ENCODE measurements around the gene CALN1.
"Not testable (repeated sequence)": the region's sequence is repeated elsewhere in the genome, so short reads cannot be mapped to it uniquely, and the experiment has no call there.

Gene CALN1

GRCh38 chr7:71868797-71869196 is 543.3 kb downstream of the CALN1 start:
- DNase-seq (ENCODE audit: low read depth in 2 of 2), result no peak

GRCh38 chr7:71867626-71868025 is 544.5 kb downstream of the CALN1 start:
- no peak for DNase-seq (ENCODE audit: low read depth in 2 of 2)

GRCh38 chr7:71865172-71865571 is 547.0 kb downstream of the CALN1 start:
- no peak for DNase-seq (ENCODE audit: low read depth in 2 of 2)

GRCh38 chr7:71864130-71864529 is 548.0 kb downstream of the CALN1 start:
- no peak for DNase-seq (ENCODE audit: low read depth in 2 of 2)

GRCh38 chr7:71860572-71860971 is 551.6 kb downstream of the CALN1 start:
- DNase-seq (ENCODE audit: low read depth in 2 of 2), result no peak

- no peak for DNase-seq (ENCODE audit: low read depth in 2 of 2)
These were observed 554.8 kb downstream of the CALN1 start for GRCh38 chr7:71857338-71857737.

GRCh38 chr7:71854546-71855397 is 557.4 kb downstream of the CALN1 start:
- no peak for DNase-seq (ENCODE audit: low read depth in 2 of 2)

GRCh38 chr7:71851776-71852498 is 560.2 kb downstream of the CALN1 start:
- DNase-seq (ENCODE audit: low read depth in 2 of 2), result no peak

GRCh38 chr7:71846160-71846559 is 566.0 kb downstream of the CALN1 start:
- no peak for DNase-seq (ENCODE audit: low read depth in 2 of 2)

- no peak for DNase-seq (ENCODE audit: low read depth in 2 of 2)
These were observed 568.5 kb downstream of the CALN1 start for GRCh38 chr7:71843676-71844075.

- no peak for DNase-seq (ENCODE audit: low read depth in 2 of 2)
These were observed 569.4 kb downstream of the CALN1 start for GRCh38 chr7:71842786-71843185.

- no peak for DNase-seq (ENCODE audit: low read depth in 2 of 2)
These were observed 569.8 kb downstream of the CALN1 start for GRCh38 chr7:71842381-71842780.

- no peak for DNase-seq (ENCODE audit: low read depth in 2 of 2)
These were observed 577.1 kb downstream of the CALN1 start for GRCh38 chr7:71835056-71835455.

- no peak for DNase-seq (ENCODE audit: low read depth in 2 of 2)
These were observed 582.6 kb downstream of the CALN1 start for GRCh38 chr7:71829515-71829914.

GRCh38 chr7:71828361-71828760 is 583.8 kb downstream of the CALN1 start:
- no peak for DNase-seq (ENCODE audit: low read depth in 2 of 2)

GRCh38 chr7:71826141-71826540 is 586.0 kb downstream of the CALN1 start:
- DNase-seq (ENCODE audit: low read depth in 2 of 2), result no peak

- no peak for DNase-seq (ENCODE audit: low read depth in 2 of 2)
These were observed 588.0 kb downstream of the CALN1 start for GRCh38 chr7:71824006-71824760.

- not testable (repeated sequence) for DNase-seq (ENCODE audit: low read depth in 2 of 2)
These were observed 589.7 kb downstream of the CALN1 start for GRCh38 chr7:71822406-71822805.

- no peak for DNase-seq (ENCODE audit: low read depth in 2 of 2)
These were observed 594.2 kb downstream of the CALN1 start for GRCh38 chr7:71817916-71818315.

GRCh38 chr7:71808115-71808514 is 604.0 kb downstream of the CALN1 start:
- no peak for DNase-seq (ENCODE audit: low read depth in 2 of 2)

GRCh38 chr7:71804256-71804655 is 607.9 kb downstream of the CALN1 start:
- no peak for DNase-seq (ENCODE audit: low read depth in 2 of 2)

- no peak for DNase-seq (ENCODE audit: low read depth in 2 of 2)
These were observed 610.2 kb downstream of the CALN1 start for GRCh38 chr7:71801976-71802375.
